Limb (tissue), 2 donors: ENCODE measurements around the gene LGALS9B.
"Not testable (repeated sequence)": the region's sequence is repeated elsewhere in the genome, so short reads cannot be mapped to it uniquely, and the experiment has no call there.

Experiments used
- DNase-seq, 2 donors: peaks; one replicate each; pipeline ENCODE4 v3.0.0-alpha.2; 2016; ENCODE audit errors: extremely low spot score in 2 of 2

LGALS9B gene

DNA sequence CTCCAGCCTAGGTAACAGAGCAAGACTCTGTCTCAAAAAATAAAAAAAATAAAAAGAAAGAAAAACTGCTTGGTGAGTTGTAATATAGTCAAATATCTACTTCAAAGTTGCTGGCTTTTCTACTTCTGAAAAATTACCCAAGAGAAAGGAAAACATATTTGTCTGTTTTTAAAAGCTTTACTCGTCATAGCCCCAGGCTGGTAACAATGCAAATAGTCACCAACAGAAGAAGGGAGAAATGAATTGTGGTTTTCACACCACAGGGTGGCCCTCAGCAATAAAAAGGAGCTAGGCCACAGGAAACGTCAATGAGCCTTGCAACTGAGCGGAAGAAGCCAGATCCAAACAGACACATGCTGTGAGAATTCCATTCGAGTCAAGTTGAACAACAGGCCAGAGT lies 1.8 kb upstream of the LGALS9B start:
- DNase-seq: not testable (repeated sequence)

DNA sequence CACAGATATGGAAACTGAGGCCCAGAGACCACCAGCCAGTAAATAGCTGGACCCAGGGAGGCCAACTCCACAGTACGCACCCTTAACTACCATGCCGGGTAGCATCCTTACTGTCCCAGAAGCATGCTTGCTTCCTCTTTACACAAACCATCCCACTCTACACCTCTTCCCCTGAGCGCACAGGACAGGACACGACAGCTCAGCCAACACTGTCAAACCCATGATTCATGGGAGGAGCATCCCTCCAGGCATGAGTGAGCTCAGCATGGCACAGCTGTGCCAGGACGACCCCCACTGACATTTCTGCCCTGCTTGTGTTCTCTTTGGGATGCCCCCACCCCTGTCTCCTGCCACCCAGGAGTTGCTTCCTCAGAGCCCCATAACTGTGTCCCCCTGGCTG lies 340 bp downstream of the LGALS9B start:
- DNase-seq: not testable (repeated sequence)

DNA sequence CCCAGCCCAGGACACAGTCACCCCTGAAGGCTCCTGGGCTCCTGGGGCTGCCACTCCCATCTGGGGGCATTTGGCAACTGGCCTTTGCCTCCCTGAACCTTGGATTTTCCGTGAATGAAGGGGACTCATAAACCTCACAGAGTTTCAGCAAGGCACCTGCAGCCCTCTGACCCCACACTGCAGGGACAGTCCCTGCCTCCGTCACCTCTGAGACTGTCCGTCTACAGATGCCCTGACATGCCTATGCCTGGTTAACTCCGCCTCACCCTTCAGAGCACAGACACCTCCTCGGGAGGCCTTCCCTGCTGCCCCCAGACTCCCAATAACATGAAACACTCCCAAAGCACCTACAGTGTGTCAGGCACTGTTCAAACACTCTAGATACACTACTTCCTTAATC lies 786 bp downstream of the LGALS9B start:
- DNase-seq: not testable (repeated sequence)

DNA sequence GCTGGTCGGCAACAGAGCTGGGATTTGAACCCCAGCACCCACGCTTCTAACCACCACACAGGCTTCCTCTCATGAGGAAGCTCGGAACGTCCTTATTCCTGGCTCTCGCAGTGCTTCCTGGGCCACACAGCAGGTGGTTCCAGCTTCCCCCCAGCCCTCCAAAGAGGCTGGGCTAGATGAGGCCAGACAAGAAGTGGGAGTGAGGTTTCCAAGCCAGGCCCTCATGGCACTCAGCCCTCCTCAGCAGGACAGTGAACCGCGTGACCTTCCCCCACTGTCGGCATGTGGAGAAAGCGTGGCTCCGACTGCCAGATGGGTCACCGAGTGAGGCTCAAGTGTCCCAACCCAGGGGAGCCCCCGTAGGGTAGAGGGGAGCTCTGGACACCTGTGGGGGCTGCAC lies 1.8 kb downstream of the LGALS9B start:
- not testable (repeated sequence) for DNase-seq

DNA sequence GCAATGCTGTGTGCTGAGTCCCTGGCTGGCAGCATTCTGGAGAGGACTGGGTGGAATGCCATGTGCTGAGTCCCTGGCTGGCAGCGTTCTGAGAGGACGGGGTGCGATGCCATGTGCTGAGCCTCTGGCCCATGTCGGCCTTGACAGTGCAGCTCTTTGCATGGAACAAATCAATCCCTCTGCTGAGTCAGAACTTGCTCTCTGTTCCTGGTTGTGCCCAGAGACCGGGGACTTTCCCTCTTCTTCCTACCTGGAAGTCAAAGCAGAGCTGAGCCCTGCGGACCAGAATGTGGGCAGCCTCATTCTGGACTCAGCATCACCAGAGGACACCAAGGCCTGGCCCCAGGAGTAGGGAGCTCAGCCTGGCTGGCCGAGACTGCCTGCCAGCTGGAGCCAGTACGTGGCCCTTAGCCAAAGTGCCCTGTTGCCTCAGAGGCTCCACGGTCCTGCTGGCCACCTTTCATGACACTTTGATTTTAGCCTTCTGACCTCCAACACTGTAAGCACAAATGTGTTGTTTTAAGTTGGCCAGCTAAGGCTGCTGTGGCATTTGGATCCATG lies 2.4 kb downstream of the LGALS9B start:
- DNase-seq: not testable (repeated sequence)

DNA sequence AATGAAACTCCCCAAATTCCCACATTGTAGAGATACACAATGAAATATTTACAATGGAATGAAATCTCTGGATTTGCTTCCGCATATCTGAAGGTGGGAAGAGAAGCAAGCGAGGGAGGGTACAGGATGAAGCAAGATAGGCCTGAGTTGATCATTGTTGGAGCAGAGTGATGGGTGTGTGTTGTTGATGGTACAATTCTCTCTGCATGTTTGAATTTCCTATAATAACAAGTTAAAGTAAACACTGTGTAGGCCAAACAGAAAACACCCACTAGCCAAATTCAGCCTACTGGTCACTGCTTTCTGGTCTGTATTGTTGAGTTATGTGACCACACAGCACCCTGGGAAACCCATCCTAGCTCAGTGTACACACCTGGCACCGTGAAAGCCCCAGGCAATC lies 5.2 kb downstream of the LGALS9B start:
- not testable (repeated sequence) for DNase-seq

DNA sequence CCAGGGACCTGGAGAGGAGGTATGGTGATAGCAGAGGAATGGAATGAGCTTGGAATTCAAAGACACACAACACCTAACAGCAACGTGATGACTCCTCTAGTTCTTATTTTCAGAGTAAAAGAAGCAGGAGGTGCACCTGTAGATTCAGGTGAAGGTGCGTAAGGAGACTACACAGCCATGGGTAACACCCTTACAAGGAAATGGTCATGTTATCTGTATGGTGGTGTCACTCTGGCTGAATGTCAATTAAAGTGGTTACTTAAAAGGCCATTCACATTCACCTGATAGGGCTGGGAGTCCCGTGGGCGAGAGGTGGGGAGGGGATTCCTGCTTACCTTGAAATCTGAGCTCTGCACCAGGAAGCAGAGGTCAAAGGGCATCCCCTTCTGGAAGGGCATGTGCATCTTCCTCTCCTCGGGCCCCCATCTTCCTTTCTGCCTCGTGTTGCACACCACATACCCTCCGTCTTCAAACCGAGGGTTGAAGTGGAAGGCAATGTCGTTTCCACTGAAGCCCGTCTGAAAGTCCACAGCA lies 9.4 kb downstream of the LGALS9B start:
- DNase-seq: not testable (repeated sequence)

DNA sequence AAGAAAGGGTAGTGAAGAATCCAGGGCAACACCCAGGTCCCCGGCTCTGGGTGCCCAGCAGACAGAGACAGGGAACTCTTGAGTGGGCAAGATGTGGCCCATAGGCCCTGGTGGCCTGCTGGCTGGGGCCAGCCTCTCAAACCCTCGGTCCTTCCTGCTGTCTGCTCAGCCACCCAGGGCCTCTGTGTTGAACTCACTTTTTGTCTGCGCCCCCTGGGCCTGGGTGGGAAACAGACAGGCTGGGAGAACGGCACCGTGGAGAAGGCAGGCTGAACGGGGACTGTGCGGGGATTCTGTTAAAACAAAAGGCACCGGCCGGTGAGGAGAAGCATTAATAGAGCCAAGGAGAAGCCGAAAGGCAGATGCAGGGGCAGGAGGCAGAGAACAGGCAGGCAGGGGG lies 12.2 kb downstream of the LGALS9B start:
- not testable (repeated sequence) for DNase-seq

DNA sequence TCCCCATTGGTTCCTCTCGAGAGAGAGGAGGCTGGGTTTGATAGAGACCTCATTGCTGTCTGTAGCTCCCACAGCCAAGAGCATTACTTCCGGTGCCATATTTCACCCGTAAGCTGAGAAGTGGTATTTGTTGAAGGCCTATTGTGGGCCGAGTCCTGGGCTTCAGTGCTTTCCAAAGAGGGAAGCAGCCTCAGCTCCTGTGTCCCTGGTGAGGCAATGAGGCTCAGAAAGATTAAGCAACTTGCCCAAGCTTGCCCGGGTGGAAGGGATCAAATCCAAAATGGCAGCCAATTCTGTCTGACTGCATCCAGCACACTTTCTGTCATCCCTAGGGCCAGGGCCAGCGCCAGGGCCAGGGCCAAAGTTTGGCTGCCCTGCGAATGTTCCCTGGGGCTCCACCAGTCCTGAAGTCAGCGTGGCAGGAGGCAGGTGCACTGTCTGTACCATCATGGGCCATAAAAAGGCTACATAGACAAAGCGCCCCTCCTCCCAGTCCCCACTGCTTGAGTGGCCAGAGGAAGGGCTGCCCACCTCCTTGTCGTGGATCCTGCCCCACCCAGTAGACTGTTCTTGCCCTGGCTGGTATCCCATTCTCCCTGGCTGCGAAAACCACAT lies 13.4 kb downstream of the LGALS9B start:
- DNase-seq: not testable (repeated sequence)

DNA sequence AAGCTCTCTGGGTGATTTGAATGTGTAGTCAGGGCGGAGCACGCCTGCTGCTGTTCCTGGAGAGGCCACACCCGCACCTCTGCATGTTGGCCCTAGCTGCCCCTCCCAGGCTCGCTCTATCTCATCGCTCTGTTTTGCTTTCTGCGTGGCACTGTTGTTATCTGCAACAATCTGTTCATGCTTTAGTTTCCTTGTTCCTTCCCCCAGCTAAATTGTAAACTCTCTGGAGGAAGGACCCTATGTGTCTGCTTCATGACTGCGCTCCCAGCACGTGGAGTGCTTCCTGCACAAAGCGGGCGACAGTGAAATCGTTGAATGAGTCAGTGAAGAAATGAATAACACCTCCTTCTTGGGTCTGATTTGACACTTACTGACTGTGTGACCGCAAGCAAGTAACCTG lies 16.5 kb downstream of the LGALS9B start:
- DNase-seq: not testable (repeated sequence)

DNA sequence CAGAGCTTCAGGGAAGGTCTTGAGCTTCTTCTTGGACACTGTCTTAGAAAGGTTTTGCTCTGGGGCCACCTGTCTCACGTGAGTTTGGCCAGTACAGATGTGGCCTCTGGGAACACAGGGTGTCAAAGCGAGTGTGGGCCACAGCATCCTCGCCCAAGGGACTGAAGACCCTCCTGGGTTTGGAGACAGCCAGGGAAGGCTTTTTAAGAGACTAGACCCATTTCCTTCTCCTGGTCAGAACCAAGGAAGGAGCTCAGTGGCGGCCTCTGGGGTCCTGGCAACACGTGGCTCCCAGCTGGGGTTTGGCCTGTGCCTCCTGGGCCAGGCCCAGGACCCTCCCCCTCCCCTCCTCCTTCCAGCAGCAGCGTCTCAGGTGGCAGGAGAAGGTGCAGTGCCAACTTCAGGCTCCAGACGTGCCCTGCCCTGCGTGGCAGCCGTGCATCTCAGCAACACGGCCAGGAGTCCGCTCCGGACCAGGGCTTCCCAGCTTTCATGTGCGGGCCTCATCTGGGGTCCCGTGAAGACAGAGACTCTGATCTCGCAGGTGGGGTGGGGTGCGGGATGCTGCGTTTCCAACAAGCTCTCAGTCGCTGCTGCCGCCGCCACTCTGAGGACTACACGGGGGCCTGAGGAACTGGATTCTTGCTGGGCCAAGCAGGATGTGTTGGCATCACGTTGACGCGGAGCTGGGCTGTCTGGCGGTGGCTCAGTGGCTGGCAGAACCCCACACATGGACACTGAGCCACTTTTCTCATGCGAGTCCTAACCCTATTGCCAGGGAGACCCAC lies 19.6 kb downstream of the LGALS9B start:
- DNase-seq: not testable (repeated sequence)

DNA sequence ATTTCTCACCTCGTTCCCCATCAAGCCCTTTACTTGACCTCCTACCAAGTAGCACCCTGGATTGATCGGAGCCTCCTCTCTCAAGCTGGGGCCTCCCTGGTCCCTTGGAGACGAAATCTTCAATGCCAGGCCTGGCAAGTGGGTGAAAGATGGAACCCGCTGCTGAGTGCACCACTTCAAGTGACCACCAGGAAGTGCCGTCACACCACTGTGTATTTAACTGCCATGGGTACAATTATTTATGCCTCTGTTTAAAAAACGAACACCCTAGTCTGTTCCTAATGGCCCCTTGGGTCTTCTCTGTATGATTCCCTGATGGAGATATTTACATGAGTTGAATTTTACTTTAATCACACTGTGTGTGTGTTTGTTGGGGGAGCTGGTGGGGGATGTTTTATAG lies 20.4 kb downstream of the LGALS9B start:
- DNase-seq: not testable (repeated sequence)

DNA sequence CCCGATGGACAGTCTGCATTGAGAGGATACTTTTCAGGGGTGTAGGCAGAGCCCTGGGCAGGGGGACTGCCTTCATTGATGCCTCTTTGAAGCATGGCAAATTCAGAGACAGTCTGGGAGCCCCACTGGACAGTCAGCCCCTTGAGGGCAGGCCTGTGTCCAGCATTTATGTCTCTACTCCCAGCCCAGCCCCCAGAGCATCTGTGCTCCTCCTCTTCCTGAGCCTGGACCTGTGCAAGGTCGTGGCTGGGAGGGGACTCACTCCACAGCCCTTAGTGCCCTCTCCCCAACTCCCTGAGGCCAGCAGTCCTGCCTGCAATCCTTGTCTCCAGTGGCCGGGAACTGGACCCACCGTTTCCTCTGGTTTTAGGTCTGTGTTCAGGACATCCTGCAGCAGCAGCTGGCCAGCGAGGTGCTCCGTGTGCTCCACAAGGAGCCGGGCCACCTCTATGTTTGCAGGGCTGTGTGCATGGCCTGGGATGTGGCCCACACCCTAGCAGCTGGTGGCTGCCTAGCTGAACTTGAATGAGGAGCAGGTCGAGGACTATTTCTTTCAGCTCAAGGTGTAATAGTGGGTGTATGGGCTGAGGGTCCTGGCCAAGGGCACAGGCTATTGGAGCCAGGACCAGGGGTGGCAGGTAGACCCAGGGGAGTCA lies 22.6 kb downstream of the LGALS9B start:
- DNase-seq: not testable (repeated sequence)

DNA sequence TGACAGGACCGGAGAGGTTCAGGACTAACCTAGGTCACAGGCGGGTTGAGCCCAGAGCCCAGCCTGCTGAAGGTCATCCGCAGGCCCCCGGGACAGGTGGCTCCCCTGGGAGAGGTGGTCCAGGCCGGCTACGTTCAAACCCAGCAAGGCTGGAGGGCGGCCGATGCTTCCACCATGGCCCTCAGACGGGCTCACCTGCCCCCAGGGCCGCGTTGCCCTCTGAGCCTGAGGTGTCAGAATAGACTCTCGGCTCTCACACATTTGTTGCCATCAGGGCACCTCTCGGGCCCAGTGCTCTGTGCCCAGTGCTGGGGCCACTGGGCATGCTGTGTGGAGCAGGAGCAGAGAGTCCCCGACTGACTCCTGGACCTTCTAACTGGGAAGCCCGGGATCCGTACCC lies 23.2 kb downstream of the LGALS9B start:
- DNase-seq: not testable (repeated sequence)

DNA sequence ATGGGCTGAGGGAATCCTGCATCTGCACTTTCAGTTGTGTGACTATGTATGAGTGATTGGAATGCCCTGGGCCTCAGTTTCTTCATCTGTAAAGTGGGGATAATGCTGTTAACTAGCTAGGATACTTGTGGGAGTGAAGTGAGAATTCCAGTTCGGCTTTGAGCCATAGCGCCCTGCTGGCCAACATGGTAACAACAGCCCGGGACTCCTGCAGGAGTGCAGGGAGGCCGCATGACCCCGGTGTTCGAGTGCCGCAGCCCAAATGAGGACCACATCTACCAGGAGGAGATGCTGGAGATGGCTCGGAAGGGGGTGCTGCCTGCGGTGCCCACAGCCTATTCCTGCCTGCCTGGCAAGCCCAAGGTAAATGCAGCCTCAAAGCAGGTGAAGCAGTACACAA lies 23.7 kb downstream of the LGALS9B start:
- DNase-seq: not testable (repeated sequence)

DNA sequence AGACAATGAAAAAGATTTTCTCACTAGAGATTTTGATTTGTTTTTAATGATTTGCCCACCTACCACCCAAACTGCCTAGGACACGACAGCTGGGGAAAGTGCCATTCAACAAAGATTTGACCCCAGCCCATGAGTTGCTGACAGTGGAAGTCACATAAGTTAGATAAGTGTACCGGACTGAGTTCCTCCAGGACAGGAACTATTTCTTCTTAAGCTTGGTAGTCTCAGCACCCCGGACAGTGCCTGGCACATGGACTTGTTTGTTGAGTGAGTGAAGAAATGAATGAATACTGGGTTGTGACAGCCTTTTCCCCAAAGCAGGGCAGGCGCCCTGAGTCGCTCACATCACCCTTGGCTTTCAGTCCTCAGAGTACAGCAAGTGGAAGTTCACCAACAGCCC lies 26.7 kb downstream of the LGALS9B start:
- DNase-seq: not testable (repeated sequence)

DNA sequence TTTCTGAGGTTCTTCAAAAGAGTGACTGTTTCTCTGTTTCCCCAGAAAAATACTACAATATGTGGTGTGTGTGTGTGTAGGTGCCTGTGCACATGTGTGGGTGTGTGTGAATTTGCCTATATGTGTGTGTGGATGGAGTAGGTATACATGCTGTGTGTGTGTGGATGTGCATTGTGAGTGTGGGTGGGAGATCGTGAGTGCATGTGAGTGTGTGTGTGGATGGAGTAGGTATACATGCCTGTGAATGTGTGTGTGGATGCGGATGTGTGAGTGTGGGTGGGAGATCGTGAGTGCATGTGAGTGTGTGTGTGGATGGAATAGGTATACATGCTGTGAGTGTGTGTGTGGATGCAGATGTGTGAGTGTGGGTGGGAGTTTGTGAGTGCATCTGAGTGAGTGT lies 32.2 kb downstream of the LGALS9B start:
- DNase-seq: not testable (repeated sequence)

DNA sequence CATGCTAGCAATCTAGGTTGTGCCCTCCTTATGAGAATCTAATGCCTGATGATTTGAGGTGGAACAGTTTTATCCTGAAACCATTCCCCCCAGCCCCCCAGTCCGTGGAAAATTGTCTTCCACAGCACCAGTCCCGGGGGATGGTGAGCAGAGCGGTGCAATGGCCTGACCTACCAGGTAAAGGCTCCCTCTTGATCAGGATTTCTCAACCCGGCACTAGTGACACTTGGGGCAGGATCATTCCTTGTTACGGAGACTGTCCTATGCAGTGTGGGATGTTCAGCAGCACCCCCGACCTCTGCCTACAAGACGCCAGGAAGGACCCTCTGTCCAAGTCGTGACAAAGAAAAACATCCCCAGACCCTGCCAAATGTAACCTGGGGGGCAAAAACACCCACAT lies 34.0 kb downstream of the LGALS9B start:
- DNase-seq: not testable (repeated sequence)

DNA sequence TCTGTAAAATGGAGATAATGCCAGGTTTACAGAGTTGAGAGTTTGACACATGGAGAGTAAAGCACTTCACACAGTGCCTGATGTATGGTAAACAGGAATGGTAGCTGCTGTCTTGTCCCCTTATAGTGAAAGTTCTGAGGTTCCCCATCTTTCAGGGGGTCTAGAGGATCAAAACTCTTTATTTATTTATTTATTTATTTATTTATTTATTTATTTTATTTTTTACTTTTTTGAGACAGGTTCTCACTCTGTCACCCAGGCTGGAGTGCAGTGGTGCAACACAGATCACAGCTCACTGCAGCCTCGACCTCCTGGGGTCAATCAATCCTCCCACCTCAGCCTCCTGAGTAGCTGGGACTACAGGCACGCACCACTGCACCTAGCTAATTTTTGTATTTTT lies 40.1 kb downstream of the LGALS9B start:
- DNase-seq: not testable (repeated sequence)

DNA sequence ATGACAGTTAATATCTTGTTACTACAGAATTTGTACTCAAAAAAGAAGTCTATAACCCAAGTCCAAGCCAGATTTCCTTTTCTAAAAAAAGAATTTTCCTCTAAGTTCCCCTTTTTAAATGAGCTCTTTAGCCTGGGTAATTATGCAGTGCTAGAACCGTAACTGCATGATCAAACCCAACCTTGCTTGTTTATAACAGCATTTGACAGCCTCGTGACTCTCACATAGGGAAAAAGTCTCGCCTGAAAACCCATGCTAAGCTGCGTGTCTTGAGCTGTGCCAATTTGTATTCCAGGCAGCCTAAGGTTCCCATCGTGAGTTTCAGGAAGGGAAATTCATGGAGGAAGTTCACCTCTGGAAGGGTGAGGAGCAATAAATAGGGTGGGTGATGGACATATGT lies 44.5 kb downstream of the LGALS9B start:
- not testable (repeated sequence) for DNase-seq

DNA sequence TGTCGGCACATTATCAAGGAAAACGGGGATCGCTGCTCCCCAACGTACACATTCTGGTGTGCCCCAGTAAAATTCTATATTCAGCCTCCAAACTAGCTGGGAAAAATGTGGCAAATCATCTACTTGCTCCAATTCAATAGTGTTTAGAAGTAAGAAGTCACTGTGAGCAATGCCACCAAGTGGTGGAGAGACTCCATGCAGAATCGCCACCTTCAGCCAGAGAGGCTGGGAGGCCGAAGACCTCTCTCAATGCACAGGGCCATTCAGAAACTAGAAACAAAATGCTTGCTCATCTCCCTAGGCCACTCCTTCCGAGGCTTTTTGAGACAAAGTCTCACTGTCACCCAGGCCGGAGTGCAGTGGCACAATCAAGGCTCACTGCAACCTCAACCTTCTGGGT lies 48.5 kb downstream of the LGALS9B start:
- not testable (repeated sequence) for DNase-seq
